IMR-90 (cell line): ENCODE data around the gene EXOC6B. TPM values are rescaled to one million over a fixed set of nuclear protein-coding genes. Genes with fewer than 3 reads are reported as not detected.

Experiments used
- ATAC-seq: fragments of 200-7000 bp; cut with Tn5 transposase; 2 replicates; pipeline ENCODE4 v1.9.1; 2020; ENCODE audit warnings: low read depth, mild to moderate bottlenecking, moderate library complexity
- BruUV-seq: library from RNA; stranded (reverse); fragments of 400-500 nt; replicated peaks from 2 replicates; lab custom pipeline; 2021; lab: Mats Ljungman, UMichigan
- CTCF ChIA-PET: fragments of 300-600 bp; formaldehyde crosslinking; extraction: SDS; loops from one replicate; lab custom pipeline; 2021; ENCODE audit warnings: antibody characterized with exemption; lab: Yijun Ruan, JAX
- POLR2A ChIA-PET: fragments of 300-600 bp; sonication (Branson Sonifier 250); formaldehyde crosslinking; loops from one replicate; lab custom pipeline; 2022; ENCODE audit warnings: antibody characterized with exemption; ENCODE audit not compliant: unreplicated experiment; lab: Charles Lee
- DNase-seq: peaks from one replicate; pipeline ENCODE4 v3.0.0; 2013
- H2AFZ ChIP-seq: replicated peaks from 2 replicates; pipeline ENCODE3; 2013; ENCODE audit warnings: low read length, mild to moderate bottlenecking; ENCODE audit not compliant: poor library complexity
- H2AK5ac ChIP-seq: 2 replicates; pipeline ENCODE4 v1.6.1; 2013; ENCODE audit warnings: low read depth, low read length, inconsistent platforms
- H2AK9ac ChIP-seq: replicated peaks from 2 replicates; pipeline ENCODE3; 2013; ENCODE audit warnings: mild to moderate bottlenecking, low read depth, low read length, moderate library complexity; ENCODE audit not compliant: poor library complexity
- H2BK120ac ChIP-seq: 2 replicates; pipeline ENCODE4 v1.6.1; 2013; ENCODE audit warnings: low read depth, low read length, inconsistent platforms
- H2BK15ac ChIP-seq: 3 replicates; pipeline ENCODE4 v1.6.1; 2013; ENCODE audit warnings: low read depth, low read length, inconsistent platforms
- H2BK20ac ChIP-seq: 2 replicates; pipeline ENCODE4 v1.6.1; 2013; ENCODE audit warnings: low read depth, mild to moderate bottlenecking, inconsistent platforms, low read length, moderate library complexity
- H2BK5ac ChIP-seq: 2 replicates; pipeline ENCODE4 v1.6.1; 2013; ENCODE audit warnings: mild to moderate bottlenecking, low read depth, low read length, inconsistent platforms; ENCODE audit not compliant: poor library complexity, severe bottlenecking
- H3K14ac ChIP-seq: replicated peaks from 2 replicates; pipeline ENCODE4 v1.6.1; 2013; ENCODE audit warnings: low read depth, low read length, inconsistent platforms
- H3K18ac ChIP-seq: 2 replicates; pipeline ENCODE4 v1.6.1; 2013; ENCODE audit warnings: low read depth, low read length, control low read depth
- H3K23ac ChIP-seq: 2 replicates; pipeline ENCODE4 v1.6.1; 2013; ENCODE audit warnings: low read depth, low read length, inconsistent platforms
- H3K27ac ChIP-seq: 2 replicates; pipeline ENCODE4 v1.5.1; 2013; ENCODE audit warnings: mild to moderate bottlenecking, control low read depth, low read length; ENCODE audit not compliant: insufficient read depth
- H3K27me3 ChIP-seq: 2 replicates; pipeline ENCODE4 v1.6.1; 2013; ENCODE audit warnings: low read length; ENCODE audit not compliant: control insufficient read depth, insufficient read depth
- H3K36me3 ChIP-seq: 2 replicates; pipeline ENCODE4 v1.6.1; 2013; ENCODE audit warnings: low read length, mixed read lengths; ENCODE audit not compliant: control insufficient read depth, insufficient read depth
- H3K4ac ChIP-seq: 2 replicates; pipeline ENCODE4 v1.6.1; 2013; ENCODE audit warnings: low read depth, low read length, inconsistent platforms
- H3K4me1 ChIP-seq: 2 replicates; pipeline ENCODE4 v1.6.1; 2013; ENCODE audit warnings: low read length, mixed read lengths; ENCODE audit not compliant: control insufficient read depth, insufficient read depth
- H3K4me2 ChIP-seq: 2 replicates; pipeline ENCODE4 v1.6.1; 2013; ENCODE audit warnings: low read depth, mild to moderate bottlenecking, control low read depth, low read length, moderate library complexity
- H3K4me3 ChIP-seq: 2 replicates; pipeline ENCODE4 v1.5.1; 2013; ENCODE audit warnings: low read depth, mild to moderate bottlenecking, control low read depth, low read length, moderate library complexity; ENCODE audit not compliant: insufficient read depth
- H3K56ac ChIP-seq: 2 replicates; pipeline ENCODE4 v1.6.1; 2013; ENCODE audit warnings: low read length, inconsistent platforms; ENCODE audit not compliant: insufficient read depth; ENCODE audit errors: extremely low read depth
- H3K79me1 ChIP-seq, 2 experiments: 2 replicates each; pipeline ENCODE4 v1.6.1; 2013; ENCODE audit warnings: low read length in 2 of 2, inconsistent platforms in 1 of 2, low read depth in 1 of 2
- H3K9ac ChIP-seq: 2 replicates; pipeline ENCODE4 v1.6.1; 2013; ENCODE audit warnings: low read depth, low read length, control low read depth
- H3K9me1 ChIP-seq: 2 replicates; pipeline ENCODE4 v1.6.1; 2013; ENCODE audit warnings: low read length, inconsistent platforms; ENCODE audit not compliant: insufficient read depth
- H3K9me3 ChIP-seq: 2 replicates; pipeline ENCODE4 v1.6.1; 2013; ENCODE audit warnings: low read length; ENCODE audit not compliant: control insufficient read depth, insufficient read depth
- H4K20me1 ChIP-seq: 2 replicates; pipeline ENCODE4 v1.6.1; 2013; ENCODE audit warnings: low read length, inconsistent platforms; ENCODE audit not compliant: insufficient read depth
- H4K5ac ChIP-seq: 2 replicates; pipeline ENCODE4 v1.6.1; 2013; ENCODE audit warnings: mild to moderate bottlenecking, low read depth, low read length, control low read depth
- H4K8ac ChIP-seq, 2 experiments: 2 replicates each; pipeline ENCODE4 v1.6.1; 2013; ENCODE audit warnings: low read depth in 2 of 2, low read length in 2 of 2, control low read depth in 1 of 2, inconsistent platforms in 1 of 2
- H4K91ac ChIP-seq: 2 replicates; pipeline ENCODE4 v1.6.1; 2013; ENCODE audit warnings: low read depth, low read length, inconsistent platforms; ENCODE audit not compliant: insufficient read depth
- BHLHE40 ChIP-seq: fragments of 150-350 bp; IDR thresholded peaks from 2 replicates; pipeline ENCODE4 v1.6.1; 2016; ENCODE audit warnings: mild to moderate bottlenecking, low read depth, low read length
- CEBPB ChIP-seq: IDR thresholded peaks from 2 replicates; pipeline ENCODE4 v1.6.1; 2012; ENCODE audit warnings: low read depth, low read length, improper control_type of control experiment
- CHD1 ChIP-seq: IDR thresholded peaks from 2 replicates; pipeline ENCODE4 v1.6.1; 2012; ENCODE audit warnings: low read depth, low read length, improper control_type of control experiment
- FOS ChIP-seq: fragments of 150-350 bp; IDR thresholded peaks from 2 replicates; pipeline ENCODE4 v1.6.1; 2016; ENCODE audit warnings: low read depth, low read length
- MAFK ChIP-seq: IDR thresholded peaks from 2 replicates; pipeline ENCODE4 v1.6.1; 2012; ENCODE audit warnings: low read depth, low read length, improper control_type of control experiment
- MAZ ChIP-seq: IDR thresholded peaks from 2 replicates; pipeline ENCODE4 v1.6.1; 2012; ENCODE audit warnings: low read depth, mild to moderate bottlenecking, low read length, improper control_type of control experiment, moderate library complexity, borderline replicate concordance
- MXI1 ChIP-seq: IDR thresholded peaks from 2 replicates; pipeline ENCODE4 v1.6.1; 2012; ENCODE audit warnings: low read depth, mild to moderate bottlenecking, low read length, moderate library complexity, borderline replicate concordance
- NFE2L2 ChIP-seq: fragments of 150-350 bp; IDR thresholded peaks from 2 replicates; pipeline ENCODE4 v1.6.1; 2016; ENCODE audit warnings: low read depth, mild to moderate bottlenecking, low read length
- RAD21 ChIP-seq: IDR thresholded peaks from 2 replicates; pipeline ENCODE4 v1.6.1; 2012; ENCODE audit warnings: low read length, improper control_type of control experiment
- RCOR1 ChIP-seq: IDR thresholded peaks from 2 replicates; pipeline ENCODE4 v1.6.1; 2012; ENCODE audit warnings: mild to moderate bottlenecking, low read length, improper control_type of control experiment; ENCODE audit not compliant: insufficient replicate concordance
- RFX5 ChIP-seq: IDR thresholded peaks from 2 replicates; pipeline ENCODE4 v1.8.0; 2012; ENCODE audit warnings: low read depth, mild to moderate bottlenecking, low read length, moderate library complexity
- SMC3 ChIP-seq: fragments of 150-350 bp; IDR thresholded peaks from 2 replicates; pipeline ENCODE4 v1.6.1; 2016; ENCODE audit warnings: low read depth, mild to moderate bottlenecking, antibody characterized with exemption, low read length, moderate library complexity
- WGBS, 2 experiments: methylation state at CpG; one replicate each; pipeline versions ENCODE4 v1.1.5 to v1.1.7; 2013; ENCODE audit warnings: missing lambda C conversion rate in 2 of 2; ENCODE audit not compliant: insufficient read length in 1 of 2; ENCODE audit errors: extremely low coverage in 2 of 2; 5-methylcytosine and 5-hydroxymethylcytosine counted together
- dilution Hi-C: fragments of 300-500 bp; cut with HindIII; formaldehyde crosslinking; loops from one replicate; pipeline ENCODE4 v1.14.3; 2018; ENCODE audit warnings: low sequenced_read_pairs; ENCODE audit not compliant: unreplicated experiment
- in situ Hi-C: fragments of 300-500 bp; cut with MboI; formaldehyde crosslinking; loops from 3 replicates; pipeline ENCODE4 v1.14.3; 2019; ENCODE audit warnings: low sequenced_read_pairs, inconsistent platforms, mixed read lengths
- intact Hi-C: fragments of 100-400 bp; cut with micrococcal nuclease; formaldehyde crosslinking; loops from 2 replicates; pipeline ENCODE4 v1.10.0; 2022
- polyA plus RNA-seq, 3 experiments: library from polyadenylated mRNA; depleted of rRNA; stranded (reverse); fragments of >200 nt; gene quantifications; 2 replicates each; pipeline ENCODE4 v1.2.3, GENCODE V29; 2012; ENCODE audit warnings: low replicate concordance in 1 of 3
- total RNA-seq: library from RNA; depleted of rRNA; stranded (reverse); fragments of >200 nt; gene quantifications from 2 replicates; pipeline ENCODE4 v1.2.3, GENCODE V29; 2012
- TF ChIP-seq, protein P1 (sequence below): fragments of 150-350 bp; IDR thresholded peaks from 2 replicates; pipeline ENCODE4 v1.6.1; 2017; ENCODE audit warnings: mild to moderate bottlenecking, antibody characterized with exemption, low read length, low read depth
- TF ChIP-seq, protein P2 (sequence below): conservative IDR thresholded peaks from 2 replicates; pipeline ENCODE4 v1.5.1; 2012; ENCODE audit warnings: mild to moderate bottlenecking, low read depth, low read length, improper control_type of control experiment

The EXOC6B gene
- total and polyA plus RNA-seq, 2 of the 4 experiments (the other 2 are of a cell fraction), result 10.2 to 29.4 TPM

DNA sequence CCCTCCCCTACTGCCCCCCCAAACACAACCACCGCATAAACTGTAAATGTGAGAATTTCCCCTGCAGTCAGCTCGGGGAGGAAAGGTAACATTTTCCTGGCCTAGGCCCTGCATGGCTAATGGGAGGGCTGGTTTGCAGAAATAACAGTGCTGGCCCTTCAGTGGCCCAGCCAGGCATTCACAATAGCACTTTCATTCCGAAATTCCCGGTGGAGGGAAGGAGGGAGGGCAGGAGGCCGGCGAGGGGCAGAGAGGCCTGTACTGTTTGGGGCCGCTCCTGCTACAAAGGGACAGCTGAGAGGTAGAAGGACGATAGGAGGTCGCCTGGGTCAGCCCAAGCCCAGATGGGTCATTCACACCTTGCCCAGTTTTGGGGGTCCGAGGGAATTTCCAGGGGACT, 689.5 kb downstream of the EXOC6B start:
- H3K4me3 ChIP-seq, result no peak overlapping the region
- no peak overlapping the region for H2BK5ac ChIP-seq
- H3K4me1 ChIP-seq, result no peaks in the 10 kb centered on the region
- H3K23ac ChIP-seq, result no peak overlapping the region
- DNase-seq (no peak), ATAC-seq (no peak)
- no peak overlapping the region for H3K27ac ChIP-seq
- ChIA-PET CTCF (no interaction called here), POLR2A (no interaction called here)
- H3K79me1 ChIP-seq, result no peaks in the 10 kb centered on the region
- H2BK15ac ChIP-seq, result no peak overlapping the region
- WGBS, 2 experiments, result 60% methylated on average over 1 of the region's 10 CpGs; no CpG with 5 or more reads in 1 of the 2 experiments
- H3K27me3 ChIP-seq, result peaks cover 23% of the 10 kb centered on the region; the same call in 1 of the 2 replicates
- no peak overlapping the region for H3K18ac ChIP-seq
- dilution Hi-C loops (no loop called here), intact Hi-C loops (loop anchor here (5.0 kb wide), 2 partner anchors 524 to 589 kb away; no protein-coding TSS in a partner anchor), in situ Hi-C loops (no loop called here)
- H2AFZ ChIP-seq, result no peak overlapping the region
- H3K9ac ChIP-seq, result no peak overlapping the region
- no peaks in the 10 kb centered on the region for H4K20me1 ChIP-seq
- TF ChIP-seq RAD21 (no peak), BHLHE40 (no peak), MAZ (no peak), FOS (no peak), RCOR1 (no peak), CEBPB (no peak), CHD1 (no peak), NFE2L2 (no peak), MAFK (no peak), SMC3 (no peak), MXI1 (no peak), RFX5 (no peak)
- TF ChIP-seq, protein P1, sequence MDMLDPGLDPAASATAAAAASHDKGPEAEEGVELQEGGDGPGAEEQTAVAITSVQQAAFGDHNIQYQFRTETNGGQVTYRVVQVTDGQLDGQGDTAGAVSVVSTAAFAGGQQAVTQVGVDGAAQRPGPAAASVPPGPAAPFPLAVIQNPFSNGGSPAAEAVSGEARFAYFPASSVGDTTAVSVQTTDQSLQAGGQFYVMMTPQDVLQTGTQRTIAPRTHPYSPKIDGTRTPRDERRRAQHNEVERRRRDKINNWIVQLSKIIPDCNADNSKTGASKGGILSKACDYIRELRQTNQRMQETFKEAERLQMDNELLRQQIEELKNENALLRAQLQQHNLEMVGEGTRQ, result no peak
- TF ChIP-seq, protein P2, sequence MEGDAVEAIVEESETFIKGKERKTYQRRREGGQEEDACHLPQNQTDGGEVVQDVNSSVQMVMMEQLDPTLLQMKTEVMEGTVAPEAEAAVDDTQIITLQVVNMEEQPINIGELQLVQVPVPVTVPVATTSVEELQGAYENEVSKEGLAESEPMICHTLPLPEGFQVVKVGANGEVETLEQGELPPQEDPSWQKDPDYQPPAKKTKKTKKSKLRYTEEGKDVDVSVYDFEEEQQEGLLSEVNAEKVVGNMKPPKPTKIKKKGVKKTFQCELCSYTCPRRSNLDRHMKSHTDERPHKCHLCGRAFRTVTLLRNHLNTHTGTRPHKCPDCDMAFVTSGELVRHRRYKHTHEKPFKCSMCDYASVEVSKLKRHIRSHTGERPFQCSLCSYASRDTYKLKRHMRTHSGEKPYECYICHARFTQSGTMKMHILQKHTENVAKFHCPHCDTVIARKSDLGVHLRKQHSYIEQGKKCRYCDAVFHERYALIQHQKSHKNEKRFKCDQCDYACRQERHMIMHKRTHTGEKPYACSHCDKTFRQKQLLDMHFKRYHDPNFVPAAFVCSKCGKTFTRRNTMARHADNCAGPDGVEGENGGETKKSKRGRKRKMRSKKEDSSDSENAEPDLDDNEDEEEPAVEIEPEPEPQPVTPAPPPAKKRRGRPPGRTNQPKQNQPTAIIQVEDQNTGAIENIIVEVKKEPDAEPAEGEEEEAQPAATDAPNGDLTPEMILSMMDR, result no peak
- H3K4me2 ChIP-seq, result no peak overlapping the region
- H3K56ac ChIP-seq, result no peak overlapping the region
- H4K8ac ChIP-seq, result no peak overlapping the region
- no peak overlapping the region for H2BK120ac ChIP-seq
- no peaks in the 10 kb centered on the region for H3K9me3 ChIP-seq
- no peak overlapping the region for H2BK20ac ChIP-seq
- no peak overlapping the region for H3K14ac ChIP-seq
- no peak overlapping the region for H2AK9ac ChIP-seq
- H3K36me3 ChIP-seq, result no peaks in the 10 kb centered on the region
- H4K91ac ChIP-seq, result no peak overlapping the region
- no peak overlapping the region for H2AK5ac ChIP-seq
- H4K5ac ChIP-seq, result no peak overlapping the region
- no peaks in the 10 kb centered on the region for H3K9me1 ChIP-seq
- no peak overlapping the region for H3K4ac ChIP-seq
- no TSS peak for BruUV-seq
